HEK293T (cell line): ENCODE measurements around the gene CCT5.
"Not testable (repeated sequence)": the region's sequence is repeated elsewhere in the genome, so short reads cannot be mapped to it uniquely, and the experiment has no call there.

ENCODE experiments used
- CTCF ChIA-PET: fragments of 350-600 bp; formaldehyde crosslinking; extraction: SDS; loops from one replicate; lab custom pipeline; 2021; ENCODE audit warnings: antibody characterized with exemption, inconsistent platforms; lab: Yijun Ruan, JAX
- POLR2A ChIA-PET: fragments of 350-600 bp; formaldehyde crosslinking; extraction: SDS; loops from one replicate; lab custom pipeline; 2020; ENCODE audit warnings: antibody characterized with exemption, inconsistent platforms; lab: Yijun Ruan, JAX
- DNase-seq: peaks from one replicate; pipeline ENCODE4 v3.0.0; 2012; ENCODE audit warnings: mixed read lengths; ENCODE audit errors: extremely low spot score
- ARNT ChIP-seq: fragments of 450-650 bp; IDR thresholded peaks from 2 replicates; pipeline ENCODE4 v1.6.1; 2017; ENCODE audit warnings: mild to moderate bottlenecking
- BHLHE40 ChIP-seq: fragments of 450-650 bp; IDR thresholded peaks from 2 replicates; pipeline ENCODE4 v1.6.1; 2016; ENCODE audit warnings: mild to moderate bottlenecking, moderate library complexity, borderline replicate concordance
- CTBP1 ChIP-seq: fragments of 450-650 bp; IDR thresholded peaks from 2 replicates; pipeline ENCODE4 v1.6.1; 2016; ENCODE audit warnings: borderline replicate concordance
- ELF4 ChIP-seq: fragments of 450-650 bp; IDR thresholded peaks from 2 replicates; pipeline ENCODE4 v1.6.1; 2017; ENCODE audit warnings: antibody characterized with exemption
- FOXA1 ChIP-seq: fragments of 450-650 bp; IDR thresholded peaks from 2 replicates; pipeline ENCODE4 v1.6.1; 2016; ENCODE audit warnings: mild to moderate bottlenecking
- FOXK2 ChIP-seq: fragments of 450-650 bp; IDR thresholded peaks from 2 replicates; pipeline ENCODE4 v1.6.1; 2016; ENCODE audit warnings: mild to moderate bottlenecking
- FOXM1 ChIP-seq: fragments of 450-650 bp; IDR thresholded peaks from 2 replicates; pipeline ENCODE4 v1.6.1; 2017; ENCODE audit warnings: mild to moderate bottlenecking, borderline replicate concordance
- HDGF ChIP-seq: fragments of 450-650 bp; IDR thresholded peaks from 2 replicates; pipeline ENCODE4 v1.6.1; 2017; ENCODE audit warnings: antibody characterized with exemption, borderline replicate concordance
- L3MBTL2 ChIP-seq: fragments of 450-650 bp; conservative IDR thresholded peaks from 2 replicates; pipeline ENCODE4 v1.6.1; 2016; ENCODE audit warnings: mild to moderate bottlenecking
- LEF1 ChIP-seq: fragments of 450-650 bp; IDR thresholded peaks from 2 replicates; pipeline ENCODE4 v1.6.1; 2017; ENCODE audit warnings: mild to moderate bottlenecking, borderline replicate concordance
- NFRKB ChIP-seq: fragments of 450-650 bp; IDR thresholded peaks from 2 replicates; pipeline ENCODE4 v1.6.1; 2016; ENCODE audit warnings: mild to moderate bottlenecking, moderate library complexity
- PKNOX1 ChIP-seq: fragments of 450-650 bp; IDR thresholded peaks from 2 replicates; pipeline ENCODE4 v1.6.1; 2016
- SP1 ChIP-seq: fragments of 450-650 bp; IDR thresholded peaks from 2 replicates; pipeline ENCODE4 v1.6.1; 2017
- SUZ12 ChIP-seq: fragments of 450-650 bp; IDR thresholded peaks from 2 replicates; pipeline ENCODE4 v1.6.1; 2016; ENCODE audit warnings: mild to moderate bottlenecking
- TARDBP ChIP-seq: fragments of 450-650 bp; IDR thresholded peaks from 2 replicates; pipeline ENCODE4 v1.6.1; 2016
- ZNF384 ChIP-seq: fragments of 450-650 bp; IDR thresholded peaks from 2 replicates; pipeline ENCODE4 v1.6.1; 2016

CCT5 gene

GRCh38 chr5:10306114-10306513 is 56.0 kb downstream of the CCT5 start:
- no peak for DNase-seq
- ChIA-PET POLR2A (no interaction called here), CTCF (no interaction called here)
- TF ChIP-seq FOXK2 (no peak), SUZ12 (no peak), ZNF384 (no peak), ARNT (no peak), LEF1 (no peak), FOXA1 (no peak), CTBP1 (no peak), TARDBP (no peak), FOXM1 (no peak), HDGF (no peak), SP1 (no peak), ELF4 (no peak), PKNOX1 (no peak)

- POLR2A ChIA-PET, result interaction anchor here (0.7 kb wide), 1 partner anchor 47 kb away, joined by 4 read pairs; the partner anchor contains the start of gene MARCHF6
- CTCF ChIA-PET, result no interaction called here
- no peak for DNase-seq
- TF ChIP-seq BHLHE40 (no peak), ARNT (no peak), CTBP1 (no peak), TARDBP (no peak), HDGF (no peak), SP1 (no peak), PKNOX1 (no peak), FOXM1 (no peak), L3MBTL2 (no peak), ELF4 (no peak), FOXA1 (no peak), NFRKB (no peak), FOXK2 (no peak), LEF1 (no peak), ZNF384 (no peak), SUZ12 (no peak)
Observed at GRCh38 chr5:10306806-10307205, 56.7 kb downstream of the CCT5 start.

GRCh38 chr5:10307206-10308148 is 57.4 kb downstream of the CCT5 start, which contains the start of gene CMBL:
Gene CMBL, minus strand, starts transcription at chr5:10307902. Its CDS starts 17,140 bp downstream, at chr5:10290762.
- POLR2A ChIA-PET, result interaction anchor here (0.6 to 0.7 kb wide), 2 partner anchors 46 kb away, joined by 4 read pairs; partner anchors contain the start of gene MARCHF6
- TF ChIP-seq PKNOX1 (no peak), TARDBP (no peak), L3MBTL2 (peak; percentile 68)
- DNase-seq, result peak; percentile 42
- CTCF ChIA-PET, result no interaction called here

GRCh38 chr5:10308844-10309243 is 58.8 kb downstream of the CCT5 start:
- CTCF ChIA-PET, result interaction anchor here (0.7 kb wide), 1 partner anchor 359 kb away, joined by 4 read pairs; no protein-coding TSS in a partner anchor
- POLR2A ChIA-PET, result interaction anchor here (1.6 kb wide), 1 partner anchor 44 kb away, joined by 7 read pairs; the partner anchor contains the start of gene MARCHF6
- no peak for DNase-seq

GRCh38 chr5:10310066-10310779 is 60.1 kb downstream of the CCT5 start:
- no peak for TF ChIP-seq TARDBP
- no peak for TF ChIP-seq L3MBTL2
- TF ChIP-seq ZNF384, result no peak
- TF ChIP-seq PKNOX1, result no peak
- no peak for TF ChIP-seq FOXM1
- TF ChIP-seq SP1, result no peak
- no peak for TF ChIP-seq LEF1
- TF ChIP-seq HDGF, result no peak
- no peak for TF ChIP-seq FOXK2
- TF ChIP-seq FOXA1, result no peak
- no peak for TF ChIP-seq BHLHE40
- no peak for TF ChIP-seq NFRKB
- TF ChIP-seq SUZ12, result no peak
- no peak for TF ChIP-seq ARNT
- no peak for TF ChIP-seq CTBP1
- no peak for TF ChIP-seq ELF4
- POLR2A ChIA-PET, result interaction anchor here (1.0 to 3.8 kb wide), 3 partner anchors 43 to 45 kb away, joined by 3 to 18 read pairs (median 7); partner anchors contain the start of gene MARCHF6
- DNase-seq, result peak; percentile 49
- CTCF ChIA-PET, result interaction anchor here (1.5 kb wide), 1 partner anchor 27 kb away, joined by 4 read pairs; no protein-coding TSS in a partner anchor

More at GRCh38 chr5:10308844-10309243, 58.8 kb downstream of the CCT5 start:
- TF ChIP-seq SUZ12, result no peak
- no peak for TF ChIP-seq ARNT
- TF ChIP-seq CTBP1, result no peak
- no peak for TF ChIP-seq L3MBTL2
- TF ChIP-seq LEF1, result no peak
- no peak for TF ChIP-seq ELF4
- no peak for TF ChIP-seq SP1

- CTCF ChIA-PET, DNase-seq: not testable (repeated sequence)
- POLR2A ChIA-PET, result interaction anchor here (1.0 to 3.8 kb wide), 2 partner anchors 42 to 44 kb away, joined by 3 to 18 read pairs; partner anchors contain the start of gene MARCHF6
Observed at GRCh38 chr5:10310835-10311570, 60.9 kb downstream of the CCT5 start.
